HTR-8/SVneo (cell line): ENCODE data around the gene GAS2L1.
A peak's percentile ranks its signal among the peaks of the same experiment; 100 is the strongest.

ENCODE experiments used
- DNase-seq: peaks from one replicate; pipeline ENCODE4 v3.0.0; 2011; ENCODE audit warnings: low spot score, mixed read lengths; ENCODE audit not compliant: insufficient read length
- FAIRE-seq: peaks from 2 replicates; lab custom pipeline; 2011; peaks lifted over from hg19 to GRCh38; lab: Jason Lieb, UNC

GAS2L1 gene

GRCh38 chr22:29272624-29273023 is 33.8 kb upstream of the GAS2L1 start:
- no peak for FAIRE-seq
- no peak for DNase-seq

DNA sequence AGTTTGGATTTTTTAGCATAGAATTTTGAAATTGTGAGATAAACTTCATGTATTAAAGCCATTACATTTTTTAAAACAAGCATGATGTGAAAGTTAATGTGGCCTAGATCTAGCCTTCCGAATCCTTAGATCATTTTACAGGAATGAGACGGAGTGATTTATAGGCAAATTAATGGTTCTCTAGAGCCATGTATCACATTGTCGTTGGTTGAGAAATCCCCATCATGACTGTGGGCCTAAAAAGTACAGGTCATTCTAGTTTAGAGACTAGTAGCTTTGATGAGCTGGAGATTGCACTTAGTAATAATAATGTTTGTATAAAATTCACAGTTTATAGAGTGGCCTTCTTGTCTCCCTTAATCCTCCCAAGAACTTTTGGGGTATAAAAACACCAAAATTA is 31.3 kb upstream of the GAS2L1 start:
- no peak for DNase-seq
- no peak for FAIRE-seq

- DNase-seq = no peak
- no peak for FAIRE-seq
These were observed 30.5 kb upstream of the GAS2L1 start for GRCh38 chr22:29275819-29276565.

- DNase-seq (no peak), FAIRE-seq (no peak)
These were observed 28.5 kb upstream of the GAS2L1 start for GRCh38 chr22:29277927-29278326.

- FAIRE-seq (no peak), DNase-seq (no peak)
These were observed 22.3 kb upstream of the GAS2L1 start for GRCh38 chr22:29284196-29284595.

- DNase-seq = no peak
- FAIRE-seq = no peak
These were observed 17.6 kb upstream of the GAS2L1 start for GRCh38 chr22:29288837-29289236.

GRCh38 chr22:29290061-29290460 is 16.4 kb upstream of the GAS2L1 start:
- DNase-seq (no peak), FAIRE-seq (no peak)

GRCh38 chr22:29291215-29291614 is 15.2 kb upstream of the GAS2L1 start:
- no peak for DNase-seq
- no peak for FAIRE-seq

DNA sequence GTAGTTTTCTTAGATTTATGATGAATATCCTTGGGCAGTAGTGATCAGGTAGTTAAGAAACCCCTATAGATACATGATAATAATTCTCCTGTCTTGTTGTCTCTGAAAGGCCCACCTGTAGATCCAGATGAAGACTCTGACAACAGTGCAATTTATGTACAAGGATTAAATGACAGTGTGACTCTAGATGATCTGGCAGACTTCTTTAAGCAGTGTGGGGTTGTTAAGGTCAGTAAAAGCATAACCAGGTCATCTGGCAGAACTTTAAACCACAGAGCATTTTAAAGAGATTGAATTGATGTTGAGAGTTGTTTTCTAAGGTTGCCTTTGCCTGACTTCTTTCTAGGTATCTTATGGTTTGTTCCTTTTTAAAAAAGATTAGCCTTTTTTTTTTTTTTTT is 14.1 kb upstream of the GAS2L1 start:
- DNase-seq = no peak
- FAIRE-seq = no peak

- no peak for DNase-seq
- FAIRE-seq = no peak
These were observed 7.8 kb upstream of the GAS2L1 start for GRCh38 chr22:29298641-29299040.

GRCh38 chr22:29299136-29299900 is 7.1 kb upstream of the GAS2L1 start:
- FAIRE-seq = no peak
- no peak for DNase-seq

GRCh38 chr22:29300467-29300806 is 6.0 kb upstream of the GAS2L1 start:
- DNase-seq = no peak
- no peak for FAIRE-seq

DNA sequence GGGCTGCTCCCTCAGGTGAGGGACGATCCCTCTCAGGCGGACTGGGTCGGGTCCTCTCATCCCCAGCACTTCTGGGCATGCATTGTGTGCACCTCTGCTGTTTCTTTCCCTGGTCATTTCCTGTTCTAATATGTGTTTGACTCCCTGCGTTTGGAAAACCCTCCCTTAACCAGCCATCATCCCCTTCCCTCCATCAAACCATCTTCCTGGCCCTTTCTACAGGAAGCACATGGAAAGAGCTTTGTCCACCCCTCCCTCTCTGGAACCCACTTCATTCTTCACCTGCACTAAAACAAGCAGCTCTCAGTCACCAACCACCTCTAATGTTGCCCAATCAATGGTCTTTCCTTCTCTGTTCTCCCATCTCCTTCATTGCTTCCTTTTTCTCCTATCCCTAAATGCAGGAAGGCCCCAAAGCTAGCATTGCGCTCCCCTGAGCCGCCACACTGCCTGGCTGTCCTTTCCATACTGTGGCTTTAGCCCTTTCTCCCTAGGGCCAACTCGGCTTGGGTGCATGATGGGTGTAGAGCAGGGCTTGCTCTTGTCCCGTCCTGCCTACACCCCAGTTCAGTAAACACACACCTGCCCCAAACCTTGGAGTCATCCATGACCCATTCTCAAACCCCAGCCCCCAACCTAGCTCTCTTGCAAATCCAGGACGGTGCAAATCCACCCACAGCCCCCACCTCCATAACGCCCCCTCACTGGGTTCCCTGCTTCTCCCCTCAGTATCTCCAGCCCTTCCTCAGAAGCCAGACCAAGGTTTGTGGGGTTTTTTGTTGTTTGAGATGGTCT is 5.4 kb upstream of the GAS2L1 start:
- FAIRE-seq (no peak), DNase-seq (no peak)

GRCh38 chr22:29301716-29302401 is 4.6 kb upstream of the GAS2L1 start:
- no peak for FAIRE-seq
- DNase-seq = no peak

- FAIRE-seq (no peak), DNase-seq (no peak)
These were observed 4.1 kb upstream of the GAS2L1 start for GRCh38 chr22:29302402-29302680.

DNA sequence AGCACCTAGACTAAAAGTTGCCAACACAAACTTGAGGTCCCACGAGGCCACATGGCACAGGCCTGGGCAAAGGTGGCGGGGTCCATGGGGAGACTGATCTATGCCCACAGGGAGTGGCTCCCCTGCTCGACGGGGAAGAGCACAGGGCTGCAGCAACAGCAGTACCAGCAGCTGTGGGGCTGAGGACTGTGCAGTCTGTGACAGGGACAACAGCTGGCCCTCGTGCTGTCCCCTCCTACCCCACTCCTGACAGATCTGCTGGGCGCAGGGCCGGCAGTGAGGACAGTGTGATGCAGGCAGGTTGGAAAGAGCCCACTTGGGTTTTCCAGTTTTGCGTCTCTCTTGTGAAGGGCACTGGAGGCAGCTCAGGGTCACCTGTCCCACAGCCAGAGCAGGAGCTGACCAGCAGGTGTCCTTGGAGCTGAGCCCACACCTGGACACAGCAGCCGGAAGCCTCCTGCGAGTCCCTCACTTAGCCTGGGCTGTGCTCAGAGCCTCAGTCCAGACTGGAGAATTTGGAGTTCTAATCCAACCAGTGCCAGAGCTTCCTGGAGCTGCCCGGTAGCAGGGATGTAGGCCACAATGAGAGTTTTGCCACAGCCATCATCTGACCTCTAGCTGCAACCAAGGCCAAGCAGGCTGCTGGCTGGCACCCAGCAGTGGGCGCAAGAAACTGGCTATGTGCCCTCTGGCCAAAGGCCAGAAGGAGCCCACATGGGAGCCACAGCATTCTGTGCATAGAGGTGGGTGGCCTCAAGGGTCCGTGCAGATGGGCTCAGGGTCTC is 3.6 kb upstream of the GAS2L1 start:
- no peak for DNase-seq
- no peak for FAIRE-seq

GRCh38 chr22:29305836-29306174 is 645 bp upstream of the GAS2L1 start:
- FAIRE-seq = no peak
- DNase-seq = no peak

DNA sequence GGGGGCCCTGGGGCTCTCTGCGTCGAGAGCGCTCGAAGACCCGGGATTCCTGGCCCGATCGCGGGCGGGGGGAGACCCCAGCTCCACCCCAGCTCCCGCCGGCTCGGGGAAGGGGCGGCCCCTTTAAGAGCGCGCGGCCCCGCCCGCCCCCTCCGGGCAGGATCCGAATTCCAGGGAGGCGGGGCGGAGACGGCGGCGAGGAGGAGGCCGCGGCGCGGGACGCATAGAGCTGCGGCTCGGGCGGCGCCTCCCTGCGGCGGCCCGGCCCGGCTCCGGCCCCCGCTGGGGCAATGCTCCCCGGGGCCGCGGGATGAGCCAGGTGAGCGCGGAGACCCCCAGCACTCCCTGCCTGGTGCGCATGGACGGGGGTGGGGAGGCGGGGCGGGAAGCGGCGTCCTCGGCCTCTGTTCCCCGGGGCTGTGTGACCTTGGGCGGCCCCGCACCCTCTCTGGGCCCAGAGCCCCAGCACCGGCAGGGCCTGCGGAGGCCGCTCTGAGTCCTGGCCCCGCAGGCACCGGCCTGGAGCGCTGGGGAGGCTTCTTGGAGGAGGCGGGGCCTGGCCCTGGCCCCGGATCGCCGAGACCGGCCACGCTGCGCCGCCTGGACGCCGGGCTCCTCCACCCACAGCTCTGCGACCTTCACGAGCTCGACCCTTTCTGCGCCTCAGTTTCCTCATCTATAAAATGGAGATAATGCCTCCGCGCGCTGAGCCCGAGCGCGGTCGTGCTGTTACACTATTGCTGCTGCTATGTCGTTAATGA is 565 bp downstream of the GAS2L1 start:
- DNase-seq = peak; percentile 57
- no peak for FAIRE-seq

GRCh38 chr22:29307596-29308147 is 1.2 kb downstream of the GAS2L1 start:
- FAIRE-seq = no peak
- DNase-seq = no peak
